HUES6 (cell line): Measurements from ENCODE around the gene P2RY14.

Experiments
- H3K27ac ChIP-seq: 2 replicates; pipeline ENCODE4 v1.7.0; 2013; ENCODE audit warnings: low read depth, mild to moderate bottlenecking, low read length, inconsistent platforms
- H3K27me3 ChIP-seq: 2 replicates; pipeline ENCODE4 v1.6.1; 2013; ENCODE audit warnings: low read length; ENCODE audit not compliant: control insufficient read depth, insufficient read depth
- H3K36me3 ChIP-seq: 2 replicates; pipeline ENCODE4 v1.6.1; 2013; ENCODE audit warnings: low read length; ENCODE audit not compliant: control insufficient read depth, insufficient read depth
- H3K4me1 ChIP-seq: 2 replicates; pipeline ENCODE4 v1.6.1; 2013; ENCODE audit warnings: low read length; ENCODE audit not compliant: control insufficient read depth, insufficient read depth
- H3K4me3 ChIP-seq: 2 replicates; pipeline ENCODE4 v1.5.1; 2013; ENCODE audit warnings: low read depth, low read length
- H3K9ac ChIP-seq: one replicate; pipeline ENCODE4 v1.6.1; 2013; ENCODE audit warnings: mild to moderate bottlenecking, low read length
- H3K9me3 ChIP-seq: 2 replicates; pipeline ENCODE4 v1.6.1; 2013; ENCODE audit warnings: low read depth, low read length; ENCODE audit not compliant: control insufficient read depth, insufficient read depth

P2RY14 gene

GRCh38 chr3:151281671-151282324 is 3.5 kb upstream of the P2RY14 start:
- H3K9me3 ChIP-seq, result no peaks in the 10 kb centered on the region
- H3K4me3 ChIP-seq, result no peak overlapping the region

GRCh38 chr3:151276687-151277042 is 1.7 kb downstream of the P2RY14 start:
- Histone ChIP-seq H3K9me3 (no peaks in the 10 kb centered on the region), H3K4me1 (peaks cover 12% of the 10 kb centered on the region; the same call in 1 of the 2 replicates), H3K27me3 (no peaks in the 10 kb centered on the region), H3K27ac (no peak overlapping the region), H3K4me3 (no peak overlapping the region), H3K9ac (no peak overlapping the region), H3K36me3 (no peaks in the 10 kb centered on the region)

More at GRCh38 chr3:151281671-151282324, 3.5 kb upstream of the P2RY14 start:
- H3K27ac ChIP-seq, result no peak overlapping the region
- no peak overlapping the region for H3K9ac ChIP-seq
- H3K36me3 ChIP-seq, result no peaks in the 10 kb centered on the region
- H3K4me1 ChIP-seq, result no peaks in the 10 kb centered on the region
- no peaks in the 10 kb centered on the region for H3K27me3 ChIP-seq

GRCh38 chr3:151276038-151276686 is 2.2 kb downstream of the P2RY14 start:
- Histone ChIP-seq H3K4me3 (no peak overlapping the region), H3K36me3 (no peaks in the 10 kb centered on the region), H3K27ac (no peak overlapping the region), H3K9ac (no peak overlapping the region), H3K9me3 (no peaks in the 10 kb centered on the region), H3K4me1 (peaks cover 12% of the 10 kb centered on the region; the same call in 1 of the 2 replicates), H3K27me3 (no peaks in the 10 kb centered on the region)

GRCh38 chr3:151275091-151275490 is 3.3 kb downstream of the P2RY14 start:
- H3K9ac ChIP-seq, result no peak overlapping the region
- no peak overlapping the region for H3K4me3 ChIP-seq
- peaks cover 12% of the 10 kb centered on the region; the same call in 1 of the 2 replicates for H3K4me1 ChIP-seq
- H3K27me3 ChIP-seq, result no peaks in the 10 kb centered on the region
- no peaks in the 10 kb centered on the region for H3K9me3 ChIP-seq
- no peak overlapping the region for H3K27ac ChIP-seq
- no peaks in the 10 kb centered on the region for H3K36me3 ChIP-seq

GRCh38 chr3:151269631-151270030 is 8.7 kb downstream of the P2RY14 start:
- Histone ChIP-seq H3K27ac (no peak overlapping the region), H3K36me3 (no peaks in the 10 kb centered on the region), H3K4me3 (no peak overlapping the region), H3K9ac (no peak overlapping the region), H3K9me3 (no peaks in the 10 kb centered on the region), H3K4me1 (peaks cover 6% of the 10 kb centered on the region; the same call in 1 of the 2 replicates), H3K27me3 (no peaks in the 10 kb centered on the region)

GRCh38 chr3:151268267-151269235 is 9.8 kb downstream of the P2RY14 start:
- Histone ChIP-seq H3K4me3 (no peak overlapping the region), H3K9ac (no peak overlapping the region), H3K9me3 (no peaks in the 10 kb centered on the region), H3K27ac (no peak overlapping the region; the same call in 1 of the 2 replicates), H3K4me1 (peaks cover 6% of the 10 kb centered on the region; the same call in 1 of the 2 replicates), H3K27me3 (no peaks in the 10 kb centered on the region), H3K36me3 (no peaks in the 10 kb centered on the region)

- Histone ChIP-seq H3K4me3 (no peak overlapping the region), H3K9me3 (no peaks in the 10 kb centered on the region), H3K27ac (no peak overlapping the region), H3K36me3 (no peaks in the 10 kb centered on the region), H3K27me3 (no peaks in the 10 kb centered on the region), H3K4me1 (peaks cover 6% of the 10 kb centered on the region; the same call in 1 of the 2 replicates), H3K9ac (no peak overlapping the region)
Measured at GRCh38 chr3:151267066-151267465, 11.3 kb downstream of the P2RY14 start.

- Histone ChIP-seq H3K27me3 (no peaks in the 10 kb centered on the region), H3K27ac (no peak overlapping the region; the same call in 1 of the 2 replicates), H3K4me3 (no peak overlapping the region), H3K9ac (no peak overlapping the region), H3K9me3 (no peaks in the 10 kb centered on the region), H3K36me3 (no peaks in the 10 kb centered on the region), H3K4me1 (peaks cover 6% of the 10 kb centered on the region; the same call in 1 of the 2 replicates)
Measured at GRCh38 chr3:151265866-151266265, 12.5 kb downstream of the P2RY14 start.

- Histone ChIP-seq H3K9ac (no peak overlapping the region), H3K4me3 (no peak overlapping the region), H3K9me3 (no peaks in the 10 kb centered on the region), H3K4me1 (peaks cover 6% of the 10 kb centered on the region; the same call in 1 of the 2 replicates), H3K36me3 (no peaks in the 10 kb centered on the region), H3K27ac (no peak overlapping the region; the same call in 1 of the 2 replicates), H3K27me3 (no peaks in the 10 kb centered on the region)
Measured at GRCh38 chr3:151265166-151265565, 13.2 kb downstream of the P2RY14 start.

GRCh38 chr3:151264605-151265004 is 13.7 kb downstream of the P2RY14 start:
- Histone ChIP-seq H3K27ac (no peak overlapping the region), H3K36me3 (no peaks in the 10 kb centered on the region), H3K27me3 (no peaks in the 10 kb centered on the region), H3K9me3 (no peaks in the 10 kb centered on the region), H3K9ac (no peak overlapping the region), H3K4me1 (peaks cover 6% of the 10 kb centered on the region; the same call in 1 of the 2 replicates), H3K4me3 (no peak overlapping the region)
